ENCODE data around the gene UNC93B1.
A peak's percentile ranks its signal among the peaks of the same experiment; 100 is the strongest.

UNC93B1 gene

DNA sequence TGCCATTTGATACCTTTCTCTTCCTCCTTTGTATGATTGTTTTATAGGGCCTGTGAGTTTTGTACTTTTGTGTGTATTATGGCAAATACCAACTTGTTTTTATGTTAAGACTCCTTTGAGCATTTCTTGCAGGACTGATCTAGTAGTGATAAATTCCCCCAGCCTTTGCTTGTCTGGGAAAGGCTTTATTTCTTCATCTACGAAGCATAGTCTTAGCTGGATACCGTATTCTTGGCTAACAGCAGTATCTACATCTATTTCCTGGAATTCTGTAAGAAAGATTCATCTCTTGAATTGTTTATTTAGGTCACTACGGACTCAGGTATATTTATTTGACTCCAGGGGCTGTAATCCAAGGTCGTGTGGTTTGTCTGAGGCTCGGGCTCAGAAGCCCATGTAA lies 20.6 kb upstream of the UNC93B1 start:
- ChIA-PET CTCF (no interaction called here), POLR2A (interaction anchor here (0.5 to 0.8 kb wide), 2 partner anchors 9 to 48 kb away, joined by 3 to 5 read pairs; no protein-coding TSS in a partner anchor)
- no peak for DNase-seq (ENCODE audit: extremely low spot score)
- TF ChIP-seq, protein P1, sequence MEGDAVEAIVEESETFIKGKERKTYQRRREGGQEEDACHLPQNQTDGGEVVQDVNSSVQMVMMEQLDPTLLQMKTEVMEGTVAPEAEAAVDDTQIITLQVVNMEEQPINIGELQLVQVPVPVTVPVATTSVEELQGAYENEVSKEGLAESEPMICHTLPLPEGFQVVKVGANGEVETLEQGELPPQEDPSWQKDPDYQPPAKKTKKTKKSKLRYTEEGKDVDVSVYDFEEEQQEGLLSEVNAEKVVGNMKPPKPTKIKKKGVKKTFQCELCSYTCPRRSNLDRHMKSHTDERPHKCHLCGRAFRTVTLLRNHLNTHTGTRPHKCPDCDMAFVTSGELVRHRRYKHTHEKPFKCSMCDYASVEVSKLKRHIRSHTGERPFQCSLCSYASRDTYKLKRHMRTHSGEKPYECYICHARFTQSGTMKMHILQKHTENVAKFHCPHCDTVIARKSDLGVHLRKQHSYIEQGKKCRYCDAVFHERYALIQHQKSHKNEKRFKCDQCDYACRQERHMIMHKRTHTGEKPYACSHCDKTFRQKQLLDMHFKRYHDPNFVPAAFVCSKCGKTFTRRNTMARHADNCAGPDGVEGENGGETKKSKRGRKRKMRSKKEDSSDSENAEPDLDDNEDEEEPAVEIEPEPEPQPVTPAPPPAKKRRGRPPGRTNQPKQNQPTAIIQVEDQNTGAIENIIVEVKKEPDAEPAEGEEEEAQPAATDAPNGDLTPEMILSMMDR (IDR thresholded peaks at IDR 0.05; ENCODE audit: control extremely low read depth, extremely low read depth, low read depth, missing control alignments): no peak

DNA sequence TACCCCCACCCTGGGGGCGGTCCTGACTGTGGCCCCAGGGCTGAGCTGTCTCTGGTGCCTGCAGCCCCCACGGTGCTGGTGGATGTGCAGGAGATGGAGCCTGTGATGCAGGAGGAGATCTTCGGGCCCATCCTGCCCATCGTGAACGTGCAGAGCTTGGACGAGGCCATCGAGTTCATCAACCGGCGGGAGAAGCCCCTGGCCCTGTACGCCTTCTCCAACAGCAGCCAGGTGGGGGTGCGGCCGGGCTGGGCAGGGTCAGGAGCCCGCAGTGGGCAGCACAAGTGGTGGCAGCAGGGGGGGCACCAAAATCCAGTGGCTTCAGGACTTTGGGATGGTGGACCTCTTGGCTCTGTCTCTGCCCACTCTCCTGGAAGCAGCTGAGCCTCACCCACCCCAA lies 18.6 kb upstream of the UNC93B1 start:
- TF ChIP-seq, protein P1 (IDR thresholded peaks at IDR 0.05; ENCODE audit: control extremely low read depth, extremely low read depth, low read depth, missing control alignments): no peak
- CTCF ChIA-PET: interaction anchor here (1.1 to 1.2 kb wide), 2 partner anchors 13 to 187 kb away, joined by 3 to 4 read pairs; no protein-coding TSS in a partner anchor
- POLR2A ChIA-PET: interaction anchor here (0.5 kb wide), 1 partner anchor 14 kb away, joined by 3 read pairs; no protein-coding TSS in a partner anchor
- DNase-seq (ENCODE audit: extremely low spot score): no peak

DNA sequence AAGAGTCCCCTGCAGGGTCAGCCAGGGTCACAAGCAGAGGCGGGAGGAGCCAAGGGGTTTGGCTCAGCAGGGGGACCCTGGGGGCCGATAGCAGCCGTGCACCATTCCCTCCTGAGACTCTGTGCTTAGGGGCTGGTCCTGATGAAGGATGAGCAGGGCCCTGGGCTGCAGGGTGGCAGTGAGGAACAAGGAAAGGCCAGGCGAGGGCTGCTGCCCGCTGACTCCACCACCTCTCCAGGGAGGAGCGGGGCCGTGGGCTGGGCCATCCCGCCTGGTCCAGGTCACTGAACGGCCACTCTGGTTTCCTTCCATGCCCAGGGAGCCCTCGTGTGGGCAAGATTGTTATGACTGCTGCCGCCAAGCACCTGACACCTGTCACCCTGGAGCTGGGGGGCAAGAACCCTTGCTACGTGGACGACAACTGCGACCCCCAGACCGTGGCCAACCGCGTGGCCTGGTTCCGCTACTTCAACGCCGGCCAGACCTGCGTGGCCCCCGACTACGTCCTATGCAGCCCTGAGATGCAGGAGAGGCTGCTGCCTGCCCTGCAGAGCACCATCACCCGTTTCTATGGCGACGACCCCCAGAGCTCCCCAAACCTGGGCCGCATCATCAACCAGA lies 17.4 kb upstream of the UNC93B1 start:
- ChIA-PET POLR2A (no interaction called here), CTCF (interaction anchor here (1.2 kb wide), 1 partner anchor 12 kb away, joined by 4 read pairs; no protein-coding TSS in a partner anchor)
- no peak for DNase-seq (ENCODE audit: extremely low spot score)
- TF ChIP-seq, protein P1 (IDR thresholded peaks at IDR 0.05; ENCODE audit: control extremely low read depth, extremely low read depth, low read depth, missing control alignments): no peak

DNA sequence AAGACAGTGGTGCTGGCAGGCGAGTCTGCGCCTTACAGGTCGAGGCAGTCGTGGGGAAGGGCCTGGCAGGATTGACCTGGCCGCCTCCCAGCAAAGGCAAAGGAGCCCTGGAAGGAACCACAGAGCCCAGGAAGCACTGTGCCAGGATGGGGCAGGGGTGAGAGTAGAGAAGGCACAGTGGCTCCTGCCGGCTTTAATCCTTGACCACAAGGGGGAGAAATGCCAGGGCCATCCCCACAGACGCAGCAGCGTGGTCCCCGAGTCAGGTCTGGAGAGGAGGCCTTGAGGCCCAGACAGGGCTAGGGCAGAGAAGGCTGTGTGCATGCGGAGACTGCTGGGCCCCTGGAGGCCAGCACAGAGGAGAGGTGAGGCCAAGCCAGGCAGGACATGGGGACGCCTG lies 16.7 kb upstream of the UNC93B1 start:
- DNase-seq (ENCODE audit: extremely low spot score): no peak
- ChIA-PET POLR2A (no interaction called here), CTCF (no interaction called here)
- TF ChIP-seq, protein P1 (IDR thresholded peaks at IDR 0.05; ENCODE audit: control extremely low read depth, extremely low read depth, low read depth, missing control alignments): peak; percentile 14

DNA sequence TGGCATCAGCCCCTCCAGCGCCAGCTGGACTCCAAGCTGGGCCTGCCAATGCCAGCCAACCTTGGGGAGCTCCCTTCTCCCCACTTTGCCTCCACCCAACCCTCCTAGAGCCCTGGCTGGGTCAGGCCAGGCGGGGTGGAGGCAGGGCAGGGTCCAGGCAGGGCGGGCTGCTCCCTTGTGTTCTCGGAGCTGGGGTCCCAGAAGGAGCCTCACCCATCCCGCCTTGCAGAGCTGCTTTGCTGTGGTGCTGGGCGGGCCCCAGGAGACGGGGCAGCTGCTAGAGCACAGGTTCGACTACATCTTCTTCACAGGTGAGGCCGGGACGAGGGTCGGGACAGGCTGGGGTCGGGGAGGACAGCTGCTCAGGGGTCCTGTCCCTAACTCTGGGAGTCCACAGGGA lies 15.6 kb upstream of the UNC93B1 start:
- TF ChIP-seq, protein P1 (IDR thresholded peaks at IDR 0.05; ENCODE audit: control extremely low read depth, extremely low read depth, low read depth, missing control alignments): no peak
- POLR2A ChIA-PET: no interaction called here
- CTCF ChIA-PET: interaction anchor here (1.4 kb wide), 1 partner anchor 10 kb away, joined by 3 read pairs; no protein-coding TSS in a partner anchor
- DNase-seq (ENCODE audit: extremely low spot score): no peak

DNA sequence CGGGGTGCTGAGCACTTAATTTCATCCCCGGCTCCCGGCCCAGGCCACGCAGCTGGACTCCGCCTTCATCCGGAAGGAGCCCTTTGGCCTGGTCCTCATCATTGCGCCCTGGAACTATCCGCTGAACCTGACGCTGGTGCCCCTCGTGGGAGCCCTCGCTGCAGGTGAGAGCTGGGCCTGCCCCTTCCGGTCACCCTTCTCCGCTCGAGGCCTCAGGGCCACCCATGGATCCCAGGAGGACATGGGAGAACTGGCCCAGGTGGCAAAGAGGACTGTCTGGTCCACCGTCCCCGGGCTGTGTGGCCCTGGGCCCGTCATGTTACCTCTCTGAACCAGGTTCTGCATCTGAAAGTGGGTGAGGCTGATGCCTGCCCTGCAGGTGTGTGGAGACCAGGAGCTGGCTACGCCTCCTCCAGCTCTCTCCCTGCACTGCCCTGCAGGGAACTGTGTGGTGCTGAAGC lies 14.9 kb upstream of the UNC93B1 start:
- ChIA-PET CTCF (interaction anchor here (1.4 kb wide), 1 partner anchor 9 kb away, joined by 3 read pairs; no protein-coding TSS in a partner anchor), POLR2A (interaction anchor here (0.6 kb wide), 1 partner anchor 28 kb away, joined by 3 read pairs; no protein-coding TSS in a partner anchor)
- TF ChIP-seq, protein P1 (IDR thresholded peaks at IDR 0.05; ENCODE audit: control extremely low read depth, extremely low read depth, low read depth, missing control alignments): no peak
- no peak for DNase-seq (ENCODE audit: extremely low spot score)

All from GM10248 (cell line).